Measurements from ENCODE around the gene ALOX15.
"Not testable (repeated sequence)": the region's sequence is repeated elsewhere in the genome, so short reads cannot be mapped to it uniquely, and the experiment has no call there.

Gene ALOX15

DNA sequence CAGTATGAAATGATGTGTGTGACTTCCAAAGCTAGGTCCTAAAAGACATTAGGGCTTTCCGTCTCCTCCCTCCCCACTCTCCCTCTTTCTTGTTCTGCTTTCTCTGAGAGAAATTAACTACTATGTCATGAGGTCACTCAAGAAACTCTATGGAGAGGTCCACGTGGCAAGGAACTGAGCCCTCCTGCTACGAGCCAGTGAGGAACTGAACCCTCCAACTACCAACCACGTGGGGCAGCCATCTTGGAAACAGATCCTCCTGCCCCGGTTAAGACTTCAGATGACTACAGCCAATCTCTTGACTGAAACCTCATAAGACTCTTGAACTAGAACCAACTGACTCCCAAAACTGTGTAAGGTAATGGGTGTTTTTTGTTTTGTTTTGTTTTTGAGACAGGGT lies 4.2 kb upstream of the ALOX15 start:
- TF ChIP-seq, protein P1, sequence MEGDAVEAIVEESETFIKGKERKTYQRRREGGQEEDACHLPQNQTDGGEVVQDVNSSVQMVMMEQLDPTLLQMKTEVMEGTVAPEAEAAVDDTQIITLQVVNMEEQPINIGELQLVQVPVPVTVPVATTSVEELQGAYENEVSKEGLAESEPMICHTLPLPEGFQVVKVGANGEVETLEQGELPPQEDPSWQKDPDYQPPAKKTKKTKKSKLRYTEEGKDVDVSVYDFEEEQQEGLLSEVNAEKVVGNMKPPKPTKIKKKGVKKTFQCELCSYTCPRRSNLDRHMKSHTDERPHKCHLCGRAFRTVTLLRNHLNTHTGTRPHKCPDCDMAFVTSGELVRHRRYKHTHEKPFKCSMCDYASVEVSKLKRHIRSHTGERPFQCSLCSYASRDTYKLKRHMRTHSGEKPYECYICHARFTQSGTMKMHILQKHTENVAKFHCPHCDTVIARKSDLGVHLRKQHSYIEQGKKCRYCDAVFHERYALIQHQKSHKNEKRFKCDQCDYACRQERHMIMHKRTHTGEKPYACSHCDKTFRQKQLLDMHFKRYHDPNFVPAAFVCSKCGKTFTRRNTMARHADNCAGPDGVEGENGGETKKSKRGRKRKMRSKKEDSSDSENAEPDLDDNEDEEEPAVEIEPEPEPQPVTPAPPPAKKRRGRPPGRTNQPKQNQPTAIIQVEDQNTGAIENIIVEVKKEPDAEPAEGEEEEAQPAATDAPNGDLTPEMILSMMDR (IDR thresholded peaks at IDR 0.05; ENCODE audit: extremely low read depth, missing control alignments) = no peak
- no peak for DNase-seq (ENCODE audit: low spot score)

DNA sequence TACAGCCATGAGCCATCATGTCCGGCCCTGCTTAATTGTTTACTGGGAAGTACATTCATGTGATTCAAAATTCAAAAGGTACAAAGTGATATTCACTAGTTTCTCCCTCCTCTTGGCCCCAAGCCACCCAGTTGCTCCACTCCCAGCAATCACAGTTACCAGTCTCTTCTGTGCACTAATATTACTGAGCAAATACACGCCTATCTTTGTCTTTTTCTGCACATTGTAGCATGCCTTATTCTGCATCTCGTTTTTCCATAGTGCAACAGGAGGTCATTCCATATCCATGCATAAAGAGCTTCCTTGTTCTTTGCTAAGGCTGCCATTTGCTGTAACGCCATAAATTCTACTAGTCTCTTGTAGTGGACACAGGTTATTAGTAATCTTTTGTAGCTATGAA lies 2.2 kb upstream of the ALOX15 start:
- TF ChIP-seq, protein P1 (IDR thresholded peaks at IDR 0.05; ENCODE audit: extremely low read depth, missing control alignments) = no peak
- no peak for DNase-seq (ENCODE audit: low spot score)

DNA sequence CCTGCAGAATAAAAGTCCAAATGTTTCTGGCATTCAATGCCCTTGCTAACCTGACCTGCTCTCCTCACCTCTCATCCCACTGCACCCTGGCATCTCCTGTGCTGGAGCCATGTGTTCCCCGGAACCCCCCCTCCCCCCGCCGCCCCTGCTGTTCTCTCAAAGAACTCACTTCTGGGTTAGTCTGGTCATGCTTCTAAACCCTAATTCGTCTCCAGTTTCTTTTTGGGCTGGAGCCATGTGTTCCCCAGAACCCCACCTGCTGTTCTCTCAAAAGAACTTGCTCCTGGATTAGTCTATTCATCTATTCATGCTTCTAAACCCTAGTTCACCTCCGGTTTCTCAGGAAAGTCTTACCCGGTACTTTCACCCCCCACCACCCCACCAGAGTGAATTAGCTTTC lies 808 bp upstream of the ALOX15 start:
- TF ChIP-seq, protein P1 (IDR thresholded peaks at IDR 0.05; ENCODE audit: extremely low read depth, missing control alignments) = no peak
- no peak for DNase-seq (ENCODE audit: low spot score)

DNA sequence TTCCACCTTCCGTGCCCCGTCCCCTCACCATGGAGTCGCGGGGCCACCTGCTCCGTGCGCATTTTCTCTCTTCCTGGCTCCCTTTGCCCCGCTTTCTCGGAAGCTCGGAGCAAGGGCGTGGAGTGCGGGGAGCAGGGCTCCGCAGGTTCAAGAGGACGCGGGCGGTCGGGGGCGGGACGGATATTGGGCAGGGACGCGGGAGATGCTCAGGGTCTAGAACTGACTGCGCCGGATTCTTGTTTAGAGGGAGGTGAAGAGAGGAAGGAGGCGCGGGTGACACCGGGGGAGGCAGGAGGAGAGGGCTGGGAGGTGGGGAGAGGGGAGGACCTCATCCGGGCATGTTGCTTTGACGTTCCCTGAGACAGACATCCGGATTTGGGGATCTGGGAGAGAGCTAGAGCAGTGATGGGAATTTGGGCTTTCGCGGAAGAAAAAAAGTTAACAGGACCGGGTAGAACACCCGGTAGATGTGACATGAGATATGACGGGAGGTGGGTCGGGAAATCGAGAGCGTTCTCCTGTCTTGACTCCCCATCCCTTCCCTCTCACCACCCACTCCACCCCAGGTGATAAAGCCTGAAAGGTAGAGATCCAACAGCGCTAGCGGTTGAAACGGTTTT lies 799 bp downstream of the ALOX15 start:
- not testable (repeated sequence) for DNase-seq (ENCODE audit: low spot score)

DNA sequence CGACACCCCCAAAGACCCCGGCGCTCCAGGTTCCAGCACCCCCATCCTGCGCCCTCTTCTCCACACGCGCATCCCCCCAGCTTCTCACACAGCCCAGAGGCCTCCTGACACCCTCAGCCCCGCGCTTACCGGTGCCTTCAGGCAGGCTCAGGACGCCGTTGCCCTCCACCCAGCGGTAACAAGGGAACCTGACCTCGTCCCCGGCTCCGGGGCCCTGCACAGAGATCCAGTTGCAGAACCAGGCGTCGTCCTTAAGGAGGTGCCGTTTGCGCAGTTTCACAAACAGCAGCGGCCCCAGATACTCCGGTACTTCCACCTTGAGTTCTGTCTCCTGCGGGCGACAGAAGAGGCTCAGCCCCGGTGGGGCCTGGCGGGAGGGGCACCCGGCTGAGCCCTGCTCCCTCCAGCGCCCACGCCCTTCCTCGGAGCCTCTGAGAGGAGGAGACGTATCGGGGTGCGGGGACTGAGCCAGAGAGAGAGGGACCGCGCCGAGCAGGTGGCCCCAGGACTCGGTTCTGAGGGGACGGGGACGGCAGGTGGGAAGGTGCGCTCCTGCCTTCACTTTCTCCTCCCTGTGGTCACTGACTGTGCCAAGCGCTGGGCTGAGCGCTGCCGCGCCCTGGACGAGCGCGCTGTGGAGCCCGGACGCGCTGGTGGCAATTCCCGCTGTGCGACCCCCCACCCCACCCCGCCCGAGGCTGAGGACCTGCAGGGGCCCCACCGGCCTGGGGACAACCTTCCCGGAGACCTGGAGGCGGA lies 2.0 kb downstream of the ALOX15 start:
- DNase-seq (ENCODE audit: low spot score) = peak; percentile 49

DNA sequence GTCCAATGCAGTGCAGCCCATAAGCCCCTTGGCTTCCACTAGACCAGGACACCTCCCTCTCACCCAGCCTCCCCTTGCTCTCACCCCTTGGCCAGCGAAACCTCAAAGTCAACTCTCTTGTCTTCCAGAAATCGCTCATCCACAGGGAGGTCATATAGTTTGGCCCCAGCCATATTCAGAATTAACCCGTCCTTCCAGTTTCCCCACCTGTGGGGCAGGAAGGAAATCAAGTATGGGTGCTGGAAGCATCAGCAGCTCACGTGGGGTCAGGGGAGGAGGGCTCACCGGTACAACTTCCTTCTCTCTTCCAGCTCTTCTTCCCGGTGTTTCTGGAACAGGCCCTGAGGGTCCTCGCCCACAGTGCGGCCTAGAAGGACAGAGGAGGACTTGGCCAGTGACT lies 2.7 kb downstream of the ALOX15 start:
- DNase-seq (ENCODE audit: low spot score) = not testable (repeated sequence)

DNA sequence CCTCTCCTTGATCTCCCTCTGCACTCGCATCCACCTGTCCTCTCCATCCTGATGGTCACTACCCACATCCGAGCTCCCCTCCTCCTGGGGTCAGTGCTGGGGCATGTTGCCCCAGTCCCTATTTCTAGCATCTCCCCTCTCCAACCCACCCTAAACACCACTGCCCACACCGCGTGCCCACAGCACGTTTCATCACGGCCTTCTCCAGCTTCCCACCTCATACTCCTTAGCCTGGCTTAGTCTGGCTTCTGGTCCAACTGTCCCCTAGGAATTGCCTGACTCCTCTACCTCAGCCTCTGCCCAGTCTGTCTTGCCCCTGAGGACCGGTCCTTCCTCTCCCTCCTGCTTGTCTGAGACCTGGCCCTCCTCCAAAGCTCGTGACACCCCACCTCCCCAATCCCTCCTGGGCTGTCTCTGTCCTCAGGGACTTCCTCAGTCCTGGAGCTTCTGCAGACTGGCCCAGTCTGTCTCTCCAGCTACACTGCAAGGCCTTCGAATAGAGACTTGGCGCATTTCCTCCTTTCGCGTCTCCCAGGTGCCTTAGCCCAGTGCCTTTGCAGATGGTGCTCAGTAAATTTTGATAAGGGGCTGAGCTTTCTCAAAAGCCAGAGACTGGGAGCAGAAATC lies 4.9 kb downstream of the ALOX15 start:
- TF ChIP-seq, protein P1 (IDR thresholded peaks at IDR 0.05; ENCODE audit: extremely low read depth, missing control alignments) = no peak
- DNase-seq (ENCODE audit: low spot score) = no peak

DNA sequence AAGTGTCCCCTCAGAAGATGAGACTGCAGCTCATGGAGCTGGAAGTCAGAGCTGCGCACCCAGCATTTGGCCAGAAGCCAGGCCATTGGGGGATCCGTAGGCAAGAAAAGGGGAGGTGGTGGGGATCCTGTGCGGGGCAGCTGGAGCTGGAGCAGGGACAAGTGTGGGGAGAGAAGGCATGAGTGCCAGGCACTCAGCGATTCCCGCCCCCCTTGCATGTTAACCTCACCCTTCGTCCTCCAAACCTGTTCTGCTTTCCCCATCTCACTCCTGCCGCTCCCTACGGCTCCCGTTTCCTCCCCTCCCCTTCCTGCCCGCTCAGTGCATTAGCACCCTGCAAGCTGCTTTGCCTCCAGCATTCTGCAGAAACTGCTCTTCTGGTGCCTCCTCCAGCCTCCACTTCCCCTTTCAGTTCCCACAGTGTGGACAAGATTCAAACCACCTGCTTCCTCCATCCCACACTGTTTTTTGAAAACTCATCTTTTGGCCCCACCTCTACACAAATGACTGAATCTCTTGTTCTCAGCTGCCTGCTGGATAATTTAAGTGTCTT lies 5.6 kb downstream of the ALOX15 start:
- peak; percentile 75 for DNase-seq (ENCODE audit: low spot score)
- TF ChIP-seq, protein P1 (IDR thresholded peaks at IDR 0.05; ENCODE audit: extremely low read depth, missing control alignments) = no peak

DNA sequence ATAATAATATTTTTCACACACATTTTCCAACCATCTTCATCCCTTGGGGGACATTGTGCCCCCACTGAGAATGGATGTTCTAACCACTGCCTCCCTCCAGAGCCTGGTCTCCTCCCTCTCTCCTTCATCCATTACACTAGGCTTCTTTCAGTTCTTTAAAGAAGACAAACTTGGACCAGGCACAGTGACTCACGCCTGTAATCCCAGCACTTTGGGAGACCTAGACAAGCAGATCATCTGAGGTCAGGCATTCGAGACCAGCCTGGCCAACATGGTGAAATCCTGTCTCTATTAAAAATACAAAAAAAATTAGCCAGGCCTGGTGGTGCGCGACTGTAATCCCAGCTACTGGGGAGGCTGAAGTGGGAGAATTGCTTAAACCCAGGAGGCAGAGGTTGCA lies 6.5 kb downstream of the ALOX15 start:
- no peak for DNase-seq (ENCODE audit: low spot score)
- TF ChIP-seq, protein P1 (IDR thresholded peaks at IDR 0.05; ENCODE audit: extremely low read depth, missing control alignments) = no peak

Data from GM20000 (cell line).